IPS-18a (cell line): ENCODE results near the gene IFI27.

ENCODE experiments used
- H3K27ac ChIP-seq: one replicate; pipeline ENCODE4 v1.5.1; 2013; ENCODE audit warnings: low read length
- H3K27me3 ChIP-seq: one replicate; pipeline ENCODE4 v1.6.1; 2013; ENCODE audit warnings: mild to moderate bottlenecking, low read length; ENCODE audit not compliant: control insufficient read depth, insufficient read depth
- H3K36me3 ChIP-seq: one replicate; pipeline ENCODE4 v1.6.1; 2013; ENCODE audit warnings: low read depth, low read length; ENCODE audit not compliant: control insufficient read depth
- H3K4me1 ChIP-seq: one replicate; pipeline ENCODE4 v1.6.1; 2013; ENCODE audit warnings: low read depth, low read length; ENCODE audit not compliant: control insufficient read depth
- H3K4me3 ChIP-seq: one replicate; pipeline ENCODE4 v1.5.1; 2013; ENCODE audit warnings: low read length
- H3K9ac ChIP-seq: one replicate; pipeline ENCODE4 v1.6.1; 2013; ENCODE audit warnings: mild to moderate bottlenecking, low read length, moderate library complexity
- H3K9me3 ChIP-seq: one replicate; pipeline ENCODE4 v1.6.1; 2013; ENCODE audit warnings: low read depth, low read length; ENCODE audit not compliant: control insufficient read depth

IFI27 gene

GRCh38 chr14:94081386-94081820, 29.1 kb upstream of the IFI27 start:
- Histone ChIP-seq H3K27ac (peak overlapping the region; percentile 25), H3K36me3 (peaks cover 22% of the 10 kb centered on the region), H3K4me1 (peaks cover 4% of the 10 kb centered on the region), H3K4me3 (peak overlapping the region; percentile 94), H3K27me3 (no peaks in the 10 kb centered on the region), H3K9ac (peak overlapping the region; percentile 86), H3K9me3 (no peaks in the 10 kb centered on the region)

- Histone ChIP-seq H3K36me3 (no peaks in the 10 kb centered on the region), H3K9me3 (no peaks in the 10 kb centered on the region), H3K27ac (no peak overlapping the region), H3K27me3 (no peaks in the 10 kb centered on the region), H3K4me1 (no peaks in the 10 kb centered on the region), H3K9ac (no peak overlapping the region), H3K4me3 (no peak overlapping the region)
Measured at GRCh38 chr14:94087891-94088290, 22.6 kb upstream of the IFI27 start.

- no peaks in the 10 kb centered on the region for H3K36me3 ChIP-seq
- no peaks in the 10 kb centered on the region for H3K9me3 ChIP-seq
- no peak overlapping the region for H3K27ac ChIP-seq
- no peaks in the 10 kb centered on the region for H3K4me1 ChIP-seq
- no peak overlapping the region for H3K9ac ChIP-seq
- H3K4me3 ChIP-seq: no peak overlapping the region
- H3K27me3 ChIP-seq: no peaks in the 10 kb centered on the region
Measured at GRCh38 chr14:94088516-94088915, 22.0 kb upstream of the IFI27 start.

GRCh38 chr14:94089479-94089878, 21.1 kb upstream of the IFI27 start:
- H3K9ac ChIP-seq: no peak overlapping the region
- H3K4me1 ChIP-seq: no peaks in the 10 kb centered on the region
- no peaks in the 10 kb centered on the region for H3K36me3 ChIP-seq
- no peaks in the 10 kb centered on the region for H3K27me3 ChIP-seq
- H3K9me3 ChIP-seq: no peaks in the 10 kb centered on the region
- no peak overlapping the region for H3K4me3 ChIP-seq
- no peak overlapping the region for H3K27ac ChIP-seq

- no peak overlapping the region for H3K9ac ChIP-seq
- H3K36me3 ChIP-seq: no peaks in the 10 kb centered on the region
- H3K9me3 ChIP-seq: no peaks in the 10 kb centered on the region
- H3K4me1 ChIP-seq: no peaks in the 10 kb centered on the region
- no peak overlapping the region for H3K4me3 ChIP-seq
- H3K27ac ChIP-seq: no peak overlapping the region
- H3K27me3 ChIP-seq: no peaks in the 10 kb centered on the region
Measured at GRCh38 chr14:94093418-94093817, 17.1 kb upstream of the IFI27 start.

GRCh38 chr14:94097091-94097490, 13.4 kb upstream of the IFI27 start:
- Histone ChIP-seq H3K4me1 (no peaks in the 10 kb centered on the region), H3K36me3 (no peaks in the 10 kb centered on the region), H3K27me3 (no peaks in the 10 kb centered on the region), H3K27ac (no peak overlapping the region), H3K9ac (no peak overlapping the region), H3K4me3 (no peak overlapping the region), H3K9me3 (no peaks in the 10 kb centered on the region)

- Histone ChIP-seq H3K9me3 (no peaks in the 10 kb centered on the region), H3K27me3 (no peaks in the 10 kb centered on the region), H3K9ac (no peak overlapping the region), H3K36me3 (no peaks in the 10 kb centered on the region), H3K4me1 (no peaks in the 10 kb centered on the region), H3K27ac (no peak overlapping the region), H3K4me3 (no peak overlapping the region)
Measured at GRCh38 chr14:94098326-94098992, 12.1 kb upstream of the IFI27 start.

GRCh38 chr14:94099006-94099405, 11.5 kb upstream of the IFI27 start:
- Histone ChIP-seq H3K4me1 (no peaks in the 10 kb centered on the region), H3K36me3 (no peaks in the 10 kb centered on the region), H3K27ac (no peak overlapping the region), H3K4me3 (no peak overlapping the region), H3K9me3 (no peaks in the 10 kb centered on the region), H3K27me3 (no peaks in the 10 kb centered on the region), H3K9ac (no peak overlapping the region)

- Histone ChIP-seq H3K4me3 (no peak overlapping the region), H3K27ac (no peak overlapping the region), H3K4me1 (no peaks in the 10 kb centered on the region), H3K36me3 (no peaks in the 10 kb centered on the region), H3K9ac (no peak overlapping the region), H3K9me3 (no peaks in the 10 kb centered on the region), H3K27me3 (no peaks in the 10 kb centered on the region)
Measured at GRCh38 chr14:94100847-94101246, 9.7 kb upstream of the IFI27 start.

- H3K4me1 ChIP-seq: no peaks in the 10 kb centered on the region
- no peak overlapping the region for H3K9ac ChIP-seq
- H3K27ac ChIP-seq: no peak overlapping the region
- H3K4me3 ChIP-seq: no peak overlapping the region
- no peaks in the 10 kb centered on the region for H3K9me3 ChIP-seq
- H3K36me3 ChIP-seq: no peaks in the 10 kb centered on the region
- H3K27me3 ChIP-seq: no peaks in the 10 kb centered on the region
Measured at GRCh38 chr14:94101748-94102147, 8.8 kb upstream of the IFI27 start.

GRCh38 chr14:94102768-94103482, 7.6 kb upstream of the IFI27 start:
- no peaks in the 10 kb centered on the region for H3K36me3 ChIP-seq
- no peak overlapping the region for H3K9ac ChIP-seq
- H3K4me3 ChIP-seq: no peak overlapping the region
- H3K4me1 ChIP-seq: no peaks in the 10 kb centered on the region
- no peak overlapping the region for H3K27ac ChIP-seq
- H3K27me3 ChIP-seq: no peaks in the 10 kb centered on the region
- no peaks in the 10 kb centered on the region for H3K9me3 ChIP-seq
